ENCODE data around the gene NAGLU.
A peak's percentile ranks its signal among the peaks of the same experiment; 100 is the strongest.

NAGLU gene

GRCh38 chr17:42514867-42515266, 21.2 kb upstream of the NAGLU start:
- no peak for TF ChIP-seq ZFX (IDR thresholded peaks at IDR 0.05)
- no peak for TF ChIP-seq CTCF (conservative IDR thresholded peaks at IDR 0.05)

GRCh38 chr17:42517516-42517915, 18.5 kb upstream of the NAGLU start:
- TF ChIP-seq ZFX (IDR thresholded peaks at IDR 0.05) (no peak), CTCF (conservative IDR thresholded peaks at IDR 0.05) (peak; percentile 98)
- no peak overlapping the region for H3K27ac ChIP-seq

More at GRCh38 chr17:42514867-42515266, 21.2 kb upstream of the NAGLU start:
- H3K27ac ChIP-seq = no peak overlapping the region

GRCh38 chr17:42518046-42518754, 17.8 kb upstream of the NAGLU start:
- TF ChIP-seq ZFX (IDR thresholded peaks at IDR 0.05) = no peak
- TF ChIP-seq CTCF (conservative IDR thresholded peaks at IDR 0.05) = no peak
- H3K27ac ChIP-seq = no peak overlapping the region

GRCh38 chr17:42518755-42519545, 17.1 kb upstream of the NAGLU start:
- no peak overlapping the region for H3K27ac ChIP-seq

GRCh38 chr17:42519546-42520491, 16.2 kb upstream of the NAGLU start:
- TF ChIP-seq ZFX (IDR thresholded peaks at IDR 0.05) (no peak), CTCF (conservative IDR thresholded peaks at IDR 0.05) (no peak)
- peak overlapping the region; percentile 5; the same call in 1 of the 2 replicates for H3K27ac ChIP-seq

More at GRCh38 chr17:42518755-42519545, 17.1 kb upstream of the NAGLU start:
- no peak for TF ChIP-seq CTCF (conservative IDR thresholded peaks at IDR 0.05)
- TF ChIP-seq ZFX (IDR thresholded peaks at IDR 0.05) = no peak

GRCh38 chr17:42520540-42520951, 15.5 kb upstream of the NAGLU start:
- no peak overlapping the region for H3K27ac ChIP-seq
- TF ChIP-seq CTCF (conservative IDR thresholded peaks at IDR 0.05) (peak; percentile 33), ZFX (IDR thresholded peaks at IDR 0.05) (no peak)

Measured in C4-2B (cell line).